Liver (tissue), 3 donors: ENCODE measurements around the gene HOXB5.

Experiments used
- ATF3 ChIP-seq: IDR thresholded peaks from 2 replicates; pipeline ENCODE4 v1.6.1; 2016; ENCODE audit warnings: antibody characterized with exemption
- CTCF ChIP-seq: fragments of 150-350 bp; IDR thresholded peaks from 2 replicates; pipeline ENCODE4 v1.5.1; 2017; ENCODE audit warnings: improper control_type of control experiment, low read depth, low read length; ENCODE audit not compliant: missing input control
- FOXA1 ChIP-seq: IDR thresholded peaks from 2 replicates; pipeline ENCODE4 v1.6.1; 2016; ENCODE audit warnings: antibody characterized with exemption
- GABPA ChIP-seq, 2 donors: IDR thresholded peaks in 1 of 2; conservative IDR thresholded peaks in 1 of 2; 2 replicates each; pipeline ENCODE4 v1.6.1; 2016; ENCODE audit warnings: antibody characterized with exemption in 2 of 2, mild to moderate bottlenecking in 1 of 2, moderate library complexity in 1 of 2
- HNF4A ChIP-seq, 2 donors: conservative IDR thresholded peaks; 2 replicates each; pipeline ENCODE4 v1.6.1; 2016; ENCODE audit warnings: antibody characterized with exemption in 2 of 2, mild to moderate bottlenecking in 2 of 2
- NR2F2 ChIP-seq: IDR thresholded peaks from 2 replicates; pipeline ENCODE4 v1.6.1; 2016; ENCODE audit warnings: antibody characterized with exemption
- RAD21 ChIP-seq, 2 donors: IDR thresholded peaks; 2 replicates each; pipeline ENCODE4 v1.6.1; 2016; ENCODE audit warnings: antibody characterized with exemption in 2 of 2, mild to moderate bottlenecking in 2 of 2
- REST ChIP-seq: IDR thresholded peaks from 2 replicates; pipeline ENCODE4 v1.6.1; 2016; ENCODE audit warnings: antibody characterized with exemption, mild to moderate bottlenecking
- SP1 ChIP-seq: IDR thresholded peaks from 2 replicates; pipeline ENCODE4 v1.6.1; 2018; ENCODE audit warnings: antibody characterized with exemption, mild to moderate bottlenecking
- TAF1 ChIP-seq: conservative IDR thresholded peaks from 2 replicates; pipeline ENCODE4 v1.6.1; 2016; ENCODE audit warnings: antibody characterized with exemption, mild to moderate bottlenecking
- YY1 ChIP-seq: IDR thresholded peaks from 2 replicates; pipeline ENCODE4 v1.6.1; 2016; ENCODE audit warnings: antibody characterized with exemption, mild to moderate bottlenecking
- ZBTB33 ChIP-seq: IDR thresholded peaks from 2 replicates; pipeline ENCODE4 v1.6.1; 2016; ENCODE audit warnings: antibody characterized with exemption
- TF ChIP-seq, protein P1 (sequence below): IDR thresholded peaks from 2 replicates; pipeline ENCODE4 v1.6.1; 2016; ENCODE audit warnings: antibody characterized with exemption
- donor health status: healthy.
- donor health status: healthy.

- TF ChIP-seq RAD21 (IDR thresholded peaks at IDR 0.05) (no peak), ATF3 (no peak), CTCF (no peak), HNF4A (conservative IDR thresholded peaks at IDR 0.05) (no peak), SP1 (no peak), YY1 (no peak), TAF1 (no peak), ZBTB33 (no peak), GABPA (IDR thresholded peaks at IDR 0.05 in 1 of 2, conservative IDR thresholded peaks at IDR 0.05 in 1 of 2) (no peak), REST (no peak), FOXA1 (no peak), NR2F2 (no peak)
- TF ChIP-seq, protein P1, sequence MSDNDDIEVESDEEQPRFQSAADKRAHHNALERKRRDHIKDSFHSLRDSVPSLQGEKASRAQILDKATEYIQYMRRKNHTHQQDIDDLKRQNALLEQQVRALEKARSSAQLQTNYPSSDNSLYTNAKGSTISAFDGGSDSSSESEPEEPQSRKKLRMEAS = no peak
Measured at GRCh38 chr17:48604770-48605329, 11.3 kb upstream of the HOXB5 start, which contains the start of gene HOXB6.
